WI38 (cell line): ENCODE measurements around the gene OSMR.

Source experiments
- H3K4me3 ChIP-seq: 2 replicates; pipeline ENCODE4 v1.5.1; 2011; ENCODE audit warnings: low read depth, mild to moderate bottlenecking, control low read depth, low read length
- TF ChIP-seq, protein P1 (sequence below): IDR thresholded peaks from 2 replicates; pipeline ENCODE4 v1.5.1; 2012; ENCODE audit warnings: low read depth, mild to moderate bottlenecking, control low read depth, low read length

Gene OSMR

DNA sequence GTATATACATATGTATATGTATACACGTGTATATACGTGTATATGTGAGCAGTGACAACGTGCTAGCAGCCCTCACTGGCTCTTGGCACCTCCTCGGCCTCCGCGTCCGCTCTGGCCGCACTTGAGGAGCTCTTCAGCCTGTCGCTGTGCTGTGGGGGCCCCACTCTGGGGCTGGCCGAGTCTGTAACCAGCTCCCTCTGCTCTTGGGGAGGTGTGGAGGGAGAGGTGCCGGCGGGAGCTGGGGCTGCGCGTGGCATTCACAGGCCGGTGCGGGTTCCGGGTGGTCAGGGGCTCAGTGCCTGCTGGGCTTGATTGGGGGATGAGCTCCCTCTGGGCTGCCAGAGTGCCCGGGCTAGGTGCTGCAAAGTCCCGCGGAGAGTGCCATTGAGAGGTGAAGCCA lies 24.1 kb upstream of the OSMR start:
- no peak overlapping the region for H3K4me3 ChIP-seq
- TF ChIP-seq, protein P1, sequence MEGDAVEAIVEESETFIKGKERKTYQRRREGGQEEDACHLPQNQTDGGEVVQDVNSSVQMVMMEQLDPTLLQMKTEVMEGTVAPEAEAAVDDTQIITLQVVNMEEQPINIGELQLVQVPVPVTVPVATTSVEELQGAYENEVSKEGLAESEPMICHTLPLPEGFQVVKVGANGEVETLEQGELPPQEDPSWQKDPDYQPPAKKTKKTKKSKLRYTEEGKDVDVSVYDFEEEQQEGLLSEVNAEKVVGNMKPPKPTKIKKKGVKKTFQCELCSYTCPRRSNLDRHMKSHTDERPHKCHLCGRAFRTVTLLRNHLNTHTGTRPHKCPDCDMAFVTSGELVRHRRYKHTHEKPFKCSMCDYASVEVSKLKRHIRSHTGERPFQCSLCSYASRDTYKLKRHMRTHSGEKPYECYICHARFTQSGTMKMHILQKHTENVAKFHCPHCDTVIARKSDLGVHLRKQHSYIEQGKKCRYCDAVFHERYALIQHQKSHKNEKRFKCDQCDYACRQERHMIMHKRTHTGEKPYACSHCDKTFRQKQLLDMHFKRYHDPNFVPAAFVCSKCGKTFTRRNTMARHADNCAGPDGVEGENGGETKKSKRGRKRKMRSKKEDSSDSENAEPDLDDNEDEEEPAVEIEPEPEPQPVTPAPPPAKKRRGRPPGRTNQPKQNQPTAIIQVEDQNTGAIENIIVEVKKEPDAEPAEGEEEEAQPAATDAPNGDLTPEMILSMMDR, result no peak

DNA sequence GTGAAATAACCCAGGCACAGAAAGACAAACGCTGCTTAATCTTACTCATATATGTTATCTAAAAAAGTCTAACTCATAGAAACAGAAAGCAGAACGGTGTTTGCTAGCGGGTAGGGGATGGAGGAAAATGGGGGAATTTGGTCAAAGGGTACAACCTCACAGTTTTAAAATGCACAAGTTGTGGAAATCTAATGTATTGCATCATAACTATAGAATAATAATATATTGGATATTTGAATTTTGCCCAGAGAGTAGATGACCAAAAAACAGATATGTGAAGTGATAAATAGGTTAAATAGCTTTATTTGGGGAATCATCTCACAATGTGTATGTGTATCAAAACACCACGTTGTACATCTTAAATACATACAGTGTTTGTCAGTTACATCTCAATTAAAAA lies 22.3 kb upstream of the OSMR start:
- H3K4me3 ChIP-seq, result no peak overlapping the region
- TF ChIP-seq, protein P1, result no peak

DNA sequence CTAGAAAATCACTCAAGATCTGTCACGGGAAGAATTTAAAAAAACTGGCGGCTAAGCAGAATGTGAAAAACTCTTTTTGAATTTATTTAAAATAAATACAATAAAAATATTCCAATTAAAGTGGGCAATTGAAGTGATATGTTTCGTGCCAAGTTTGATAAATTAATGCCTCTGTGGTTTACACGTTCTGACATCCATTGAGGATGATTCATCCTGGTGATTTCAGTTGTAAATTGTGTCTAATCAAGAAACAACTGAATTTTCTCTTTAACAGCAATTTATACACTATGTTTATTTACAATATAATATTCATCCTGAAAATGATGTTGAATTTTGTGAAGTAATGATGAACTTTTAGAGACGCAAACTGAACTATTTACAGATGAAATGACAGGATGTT lies 21.0 kb upstream of the OSMR start:
- H3K4me3 ChIP-seq, result no peak overlapping the region
- TF ChIP-seq, protein P1, result no peak

DNA sequence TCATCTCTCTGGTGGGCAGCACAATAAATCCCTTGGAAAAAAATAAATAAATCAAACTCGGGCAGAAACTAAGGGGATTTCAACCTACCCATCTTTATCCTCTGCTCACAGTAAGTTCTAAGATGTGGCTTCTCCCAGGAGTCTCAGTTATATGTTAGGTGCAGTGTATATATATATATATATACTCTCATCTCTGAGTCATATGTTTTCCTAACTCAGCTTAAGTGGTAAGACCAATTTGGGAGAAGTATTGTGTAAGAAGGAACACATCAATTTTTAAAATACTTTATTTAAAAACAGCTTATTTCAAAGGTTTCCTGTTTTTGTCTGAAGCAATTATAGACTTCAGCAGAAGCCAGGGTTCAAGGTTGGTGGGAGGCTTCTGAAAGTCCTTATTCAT lies 20.3 kb upstream of the OSMR start:
- TF ChIP-seq, protein P1, result no peak
- H3K4me3 ChIP-seq, result no peak overlapping the region

DNA sequence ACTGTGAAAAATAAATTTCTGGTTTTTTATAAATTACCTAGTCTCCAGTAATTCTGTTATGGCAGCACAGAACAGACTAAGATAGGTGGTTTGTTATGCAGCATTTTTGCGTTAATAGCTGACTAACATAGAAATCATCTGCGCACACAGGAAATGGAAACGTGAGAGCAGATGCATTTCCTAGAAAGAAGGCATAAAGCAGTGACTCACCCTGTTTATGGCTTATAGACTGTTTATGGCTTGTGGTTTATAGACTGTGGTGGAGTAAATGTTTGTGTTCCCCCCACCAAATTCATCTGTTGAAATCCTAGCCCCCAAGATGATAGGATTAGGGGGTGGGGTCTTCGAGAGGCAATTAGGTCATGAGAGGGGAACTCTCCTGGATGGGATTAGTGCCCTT lies 18.3 kb upstream of the OSMR start:
- H3K4me3 ChIP-seq, result no peak overlapping the region

DNA sequence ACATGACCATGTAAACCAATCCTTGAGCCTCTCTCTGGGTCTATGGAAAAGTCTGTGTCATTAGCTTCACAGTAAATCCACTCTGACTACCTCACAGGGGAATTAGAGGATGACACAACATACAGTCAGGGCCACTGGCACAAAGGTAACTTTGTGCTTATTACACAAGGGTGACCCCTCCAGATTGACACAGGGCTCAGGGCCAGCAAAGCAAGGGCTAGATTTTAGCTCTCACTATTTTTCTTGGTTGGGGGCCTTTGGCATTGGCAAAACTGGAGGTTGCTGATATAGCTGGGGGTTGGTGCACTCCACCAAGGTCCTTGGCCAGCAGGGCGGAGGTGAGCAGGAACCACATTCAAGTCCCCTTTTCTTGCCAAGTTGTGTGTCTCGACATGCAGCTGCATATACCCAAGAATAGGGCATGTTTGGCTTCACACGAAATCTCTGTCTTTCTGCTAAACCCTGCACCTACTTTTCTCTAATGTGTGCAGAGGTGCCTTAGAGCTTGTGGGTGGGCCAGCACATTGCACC lies 15.2 kb upstream of the OSMR start:
- TF ChIP-seq, protein P1, result no peak
- H3K4me3 ChIP-seq, result no peak overlapping the region

More for the DNA sequence above, 18.3 kb upstream of the OSMR start:
- TF ChIP-seq, protein P1, result no peak

DNA sequence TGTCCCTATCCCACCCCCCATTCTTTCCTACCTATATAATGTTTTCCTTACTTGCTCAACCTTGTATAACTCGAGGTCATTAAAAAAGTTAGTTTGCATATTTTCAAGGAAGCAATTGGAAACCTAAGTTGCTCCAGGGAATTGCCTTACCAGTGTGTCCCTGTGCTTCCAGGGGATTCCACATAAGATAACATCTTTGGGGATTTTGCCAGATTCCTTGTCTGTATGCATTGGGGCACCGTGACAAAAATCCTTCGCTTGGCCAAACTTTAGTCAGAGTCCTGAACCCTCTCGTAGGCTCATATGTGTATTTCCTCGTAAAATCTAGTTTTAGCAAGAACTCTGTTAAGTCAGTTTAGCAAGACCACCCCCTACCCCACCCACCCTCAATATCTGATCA lies 14.7 kb upstream of the OSMR start:
- TF ChIP-seq, protein P1, result no peak
- H3K4me3 ChIP-seq, result no peak overlapping the region
